Astrocyte of the cerebellum (primary cell): ENCODE measurements around the gene GRIK2.

Source experiments
- DNase-seq: peaks from one replicate; pipeline ENCODE4 v3.0.0-alpha.2; 2011; ENCODE audit warnings: low read depth
- H3K4me3 ChIP-seq: 2 replicates; pipeline ENCODE4 v1.5.1; 2011; ENCODE audit warnings: mild to moderate bottlenecking, low read depth, low read length, moderate library complexity
- in situ Hi-C: cut with HindIII; loops from 2 replicates; pipeline ENCODE4 v1.10.0; 2017; ENCODE audit warnings: low sequenced_read_pairs
- TF ChIP-seq, protein P1 (sequence below): IDR thresholded peaks from 2 replicates; pipeline ENCODE4 v1.5.1; 2012; ENCODE audit warnings: low read length, low read depth, moderate library complexity, mild to moderate bottlenecking; ENCODE audit errors: missing control alignments

The GRIK2 gene

DNA sequence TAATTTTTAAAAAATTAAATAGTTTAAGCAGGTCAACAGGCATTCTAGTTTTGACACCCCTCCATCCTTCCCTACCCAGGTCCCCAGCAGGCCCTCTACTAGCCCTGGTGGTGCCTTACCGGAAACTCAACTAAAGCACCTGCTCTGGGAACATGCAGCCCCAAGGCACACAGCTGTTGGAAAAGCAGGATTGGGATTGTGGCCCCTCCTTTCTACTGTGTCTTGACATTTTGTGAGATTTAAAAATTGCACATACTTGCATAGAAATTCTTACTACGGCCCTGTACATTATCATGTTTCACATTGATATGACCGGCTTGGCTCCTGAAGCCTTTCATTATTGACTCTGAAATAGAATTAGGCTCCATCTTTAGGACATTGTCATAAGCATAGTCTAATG, 423.2 kb downstream of the GRIK2 start:
- in situ Hi-C loops = no loop called here
- TF ChIP-seq, protein P1, sequence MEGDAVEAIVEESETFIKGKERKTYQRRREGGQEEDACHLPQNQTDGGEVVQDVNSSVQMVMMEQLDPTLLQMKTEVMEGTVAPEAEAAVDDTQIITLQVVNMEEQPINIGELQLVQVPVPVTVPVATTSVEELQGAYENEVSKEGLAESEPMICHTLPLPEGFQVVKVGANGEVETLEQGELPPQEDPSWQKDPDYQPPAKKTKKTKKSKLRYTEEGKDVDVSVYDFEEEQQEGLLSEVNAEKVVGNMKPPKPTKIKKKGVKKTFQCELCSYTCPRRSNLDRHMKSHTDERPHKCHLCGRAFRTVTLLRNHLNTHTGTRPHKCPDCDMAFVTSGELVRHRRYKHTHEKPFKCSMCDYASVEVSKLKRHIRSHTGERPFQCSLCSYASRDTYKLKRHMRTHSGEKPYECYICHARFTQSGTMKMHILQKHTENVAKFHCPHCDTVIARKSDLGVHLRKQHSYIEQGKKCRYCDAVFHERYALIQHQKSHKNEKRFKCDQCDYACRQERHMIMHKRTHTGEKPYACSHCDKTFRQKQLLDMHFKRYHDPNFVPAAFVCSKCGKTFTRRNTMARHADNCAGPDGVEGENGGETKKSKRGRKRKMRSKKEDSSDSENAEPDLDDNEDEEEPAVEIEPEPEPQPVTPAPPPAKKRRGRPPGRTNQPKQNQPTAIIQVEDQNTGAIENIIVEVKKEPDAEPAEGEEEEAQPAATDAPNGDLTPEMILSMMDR = no peak
- H3K4me3 ChIP-seq = no peak overlapping the region
- no peak for DNase-seq

DNA sequence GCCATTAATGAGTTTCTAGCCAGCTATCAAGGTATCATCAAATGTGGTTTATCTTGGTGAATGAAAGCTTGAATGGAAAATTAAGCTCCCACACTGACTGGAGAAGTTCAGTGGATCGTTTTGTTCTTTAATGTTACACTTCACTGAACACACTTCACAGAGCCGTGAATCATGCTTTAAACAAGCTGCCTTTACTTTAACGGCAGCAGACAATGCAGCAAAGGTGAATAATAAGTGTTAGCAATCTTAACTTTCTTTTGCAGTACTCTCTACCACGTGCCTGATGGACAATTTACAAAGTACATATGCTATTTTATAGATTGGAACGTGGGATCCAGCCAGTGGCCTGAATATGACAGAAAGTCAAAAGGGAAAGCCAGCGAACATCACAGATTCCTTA, 424.5 kb downstream of the GRIK2 start:
- TF ChIP-seq, protein P1 = no peak
- peak; percentile 31 for DNase-seq
- in situ Hi-C loops = no loop called here
- no peak overlapping the region for H3K4me3 ChIP-seq

DNA sequence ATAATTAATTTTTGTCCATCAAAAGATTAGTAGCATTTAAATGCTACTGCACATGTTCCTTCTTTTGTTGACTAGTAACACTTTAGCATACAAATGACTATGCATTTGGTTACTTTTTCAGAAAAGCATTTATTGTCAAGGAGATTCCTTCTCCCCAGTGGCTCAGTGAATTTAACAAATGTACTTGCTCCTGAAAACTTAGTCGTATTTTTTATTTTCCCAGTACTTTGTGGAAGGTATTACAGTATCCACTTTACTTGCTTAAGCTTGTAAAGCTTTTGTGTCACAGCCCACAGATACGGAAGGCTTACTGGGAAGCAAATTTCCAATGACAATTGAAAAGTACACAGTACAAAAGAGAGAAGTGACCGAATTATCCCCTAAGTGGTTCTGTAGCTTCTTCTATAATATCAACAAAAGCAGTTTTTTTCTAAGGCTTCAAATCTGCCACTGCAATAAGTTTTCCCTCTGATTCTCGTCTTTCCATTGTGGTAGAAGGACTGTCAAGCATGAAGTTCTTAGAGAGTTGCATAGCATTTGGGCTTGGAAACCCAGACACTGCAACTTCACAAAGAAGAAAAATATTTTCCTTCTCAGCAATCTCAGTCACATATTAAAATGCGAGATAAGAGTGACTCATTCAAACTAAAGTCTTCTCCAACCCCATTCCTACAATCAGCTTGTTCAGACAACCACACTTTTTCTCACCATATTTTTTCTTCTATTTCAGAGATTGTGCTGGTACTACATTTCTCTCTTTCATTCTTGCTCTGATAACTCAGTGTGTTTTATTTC, 431.2 kb downstream of the GRIK2 start:
- in situ Hi-C loops = no loop called here
- no peak for DNase-seq
- TF ChIP-seq, protein P1 = no peak
- no peak overlapping the region for H3K4me3 ChIP-seq

DNA sequence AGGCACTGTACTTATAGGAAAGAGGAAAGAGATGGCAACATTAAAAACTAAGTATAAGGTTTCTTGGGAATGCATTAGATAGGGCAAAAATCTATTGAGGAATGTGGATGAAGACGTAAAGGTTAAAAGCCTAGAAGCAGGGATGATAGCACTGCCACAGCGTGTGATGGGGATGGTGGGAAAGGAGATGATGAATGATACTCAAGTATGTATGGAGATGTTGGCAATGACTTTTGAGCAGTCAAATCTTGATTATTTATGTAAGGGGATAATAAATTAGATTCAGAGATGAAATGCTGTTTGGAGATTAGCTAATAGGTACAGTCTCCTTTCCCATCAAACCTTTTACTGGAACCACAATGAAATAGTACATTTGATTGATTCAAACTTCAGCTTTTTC, 432.8 kb downstream of the GRIK2 start:
- TF ChIP-seq, protein P1 = no peak
- in situ Hi-C loops = no loop called here
- no peak for DNase-seq

DNA sequence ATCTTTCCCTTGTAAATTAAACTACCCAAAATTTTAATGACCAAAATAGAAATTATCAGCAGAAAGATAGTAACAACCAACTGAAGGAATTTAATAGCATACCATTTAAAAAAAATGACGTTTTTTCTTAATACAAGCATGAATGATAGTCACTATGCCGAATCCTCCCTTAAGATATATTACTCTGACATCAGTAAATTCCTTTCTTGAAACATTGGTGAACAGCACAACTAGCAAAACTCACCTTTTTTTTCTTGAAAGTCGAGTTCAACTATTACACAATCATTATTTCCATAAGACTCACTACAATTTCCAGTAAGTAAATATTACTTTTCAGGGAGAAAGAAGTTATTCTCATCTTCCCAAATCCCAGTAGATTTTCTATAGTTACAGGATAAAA, 433.2 kb downstream of the GRIK2 start:
- no peak for DNase-seq
- in situ Hi-C loops = no loop called here
- H3K4me3 ChIP-seq = no peak overlapping the region
- TF ChIP-seq, protein P1 = no peak

More for the DNA sequence above, 432.8 kb downstream of the GRIK2 start:
- H3K4me3 ChIP-seq = no peak overlapping the region

DNA sequence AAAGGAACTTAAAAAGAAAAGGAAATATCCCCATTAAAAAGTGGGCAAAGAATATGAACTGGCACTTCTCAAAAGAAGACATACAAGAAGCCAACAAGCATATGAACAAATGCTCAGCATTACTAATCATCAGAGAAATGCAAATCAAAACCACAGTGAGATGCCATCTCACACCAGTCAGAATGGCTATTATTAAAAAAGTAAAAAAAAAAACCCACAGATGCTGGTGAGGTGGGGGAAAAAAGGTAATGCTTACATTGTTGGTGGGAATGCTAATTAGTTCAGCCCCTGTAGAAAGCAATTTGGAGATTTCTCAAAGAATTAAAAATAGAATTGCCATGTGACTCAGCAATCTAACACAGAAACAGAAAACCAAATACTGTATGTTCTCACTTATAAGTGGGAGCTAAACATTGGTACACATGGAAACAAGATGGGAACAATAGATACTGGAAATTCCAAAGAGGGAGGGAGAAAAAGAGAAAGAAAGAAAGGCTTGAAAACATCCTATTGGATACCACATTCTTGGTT, 437.1 kb downstream of the GRIK2 start:
- in situ Hi-C loops = no loop called here
- no peak overlapping the region for H3K4me3 ChIP-seq
- TF ChIP-seq, protein P1 = no peak
- peak; percentile 80 for DNase-seq
